GM18951 (cell line): ENCODE data around the gene TIPARP.

Experiments
- POLR2A ChIP-seq: IDR thresholded peaks from 4 replicates; pipeline ENCODE4 v1.6.1; 2011; ENCODE audit warnings: mild to moderate bottlenecking; ENCODE audit not compliant: insufficient read length, insufficient read depth; ENCODE audit errors: extremely low read depth
- in situ Hi-C: fragments of 300-500 bp; cut with MboI; formaldehyde crosslinking; loops from one replicate; pipeline ENCODE4 v1.12.0; 2022; ENCODE audit warnings: low sequenced_read_pairs, mixed read lengths, inconsistent platforms; ENCODE audit not compliant: unreplicated experiment

TIPARP gene

GRCh38 chr3:156637480-156638022 lies 36.8 kb upstream of the TIPARP start:
- no peak for TF ChIP-seq POLR2A
- in situ Hi-C loops, result no loop called here

GRCh38 chr3:156638271-156638670 lies 36.1 kb upstream of the TIPARP start:
- TF ChIP-seq POLR2A, result no peak
- in situ Hi-C loops, result no loop called here

GRCh38 chr3:156639414-156640023 lies 34.9 kb upstream of the TIPARP start:
- TF ChIP-seq POLR2A, result no peak
- in situ Hi-C loops, result no loop called here

GRCh38 chr3:156641618-156641975 lies 32.8 kb upstream of the TIPARP start:
- in situ Hi-C loops, result no loop called here
- no peak for TF ChIP-seq POLR2A

GRCh38 chr3:156642750-156643728 lies 31.4 kb upstream of the TIPARP start:
- in situ Hi-C loops, result no loop called here

GRCh38 chr3:156643729-156644389 lies 30.5 kb upstream of the TIPARP start:
- no peak for TF ChIP-seq POLR2A
- in situ Hi-C loops, result no loop called here

More at GRCh38 chr3:156642750-156643728, 31.4 kb upstream of the TIPARP start:
- TF ChIP-seq POLR2A, result no peak

GRCh38 chr3:156644958-156645357 lies 29.4 kb upstream of the TIPARP start:
- in situ Hi-C loops, result no loop called here
- TF ChIP-seq POLR2A, result no peak

GRCh38 chr3:156646958-156647357 lies 27.4 kb upstream of the TIPARP start:
- TF ChIP-seq POLR2A, result no peak
- in situ Hi-C loops, result no loop called here

GRCh38 chr3:156648086-156648485 lies 26.3 kb upstream of the TIPARP start:
- in situ Hi-C loops, result no loop called here
- TF ChIP-seq POLR2A, result no peak

GRCh38 chr3:156649681-156650080 lies 24.7 kb upstream of the TIPARP start:
- in situ Hi-C loops, result loop anchor here (25.0 kb wide), 1 partner anchor 487 kb away; no protein-coding TSS in a partner anchor
- TF ChIP-seq POLR2A, result no peak

GRCh38 chr3:156652661-156653060 lies 21.7 kb upstream of the TIPARP start:
- in situ Hi-C loops, result loop anchor here (25.0 kb wide), 1 partner anchor 490 kb away; no protein-coding TSS in a partner anchor

- no peak for TF ChIP-seq POLR2A
Measured at GRCh38 chr3:156654834-156655233, 19.6 kb upstream of the TIPARP start.

More at GRCh38 chr3:156654834-156655233, 19.6 kb upstream of the TIPARP start:
- in situ Hi-C loops, result loop anchor here (25.0 kb wide), 1 partner anchor 493 kb away; no protein-coding TSS in a partner anchor
